ENCODE data around the gene FCHSD1.
A peak's percentile ranks its signal among the peaks of the same experiment; 100 is the strongest.

GRCh38 chr5:141664733-141665461, 13.7 kb upstream of the FCHSD1 start:
- TF ChIP-seq CTCF (IDR thresholded peaks at IDR 0.05; ENCODE audit: insufficient read depth, low read length) (peak; percentile 88), POLR2AphosphoS5 (IDR thresholded peaks at IDR 0.05; ENCODE audit: low read depth) (no peak), GABPA (IDR thresholded peaks at IDR 0.05; ENCODE audit: low read depth) (no peak)
